ENCODE results near the gene LHFPL3.
A peak's percentile ranks its signal among the peaks of the same experiment; 100 is the strongest.
"Not testable (repeated sequence)": the region's sequence is repeated elsewhere in the genome, so short reads cannot be mapped to it uniquely, and the experiment has no call there.

The LHFPL3 gene

GRCh38 chr7:104497379-104497967 is 169.1 kb downstream of the LHFPL3 start:
- DNase-seq, result no peak

GRCh38 chr7:104499975-104500374 is 171.6 kb downstream of the LHFPL3 start:
- DNase-seq, result no peak

GRCh38 chr7:104509874-104510273 is 181.5 kb downstream of the LHFPL3 start:
- no peak for DNase-seq

- no peak for DNase-seq
These were observed 196.4 kb downstream of the LHFPL3 start for GRCh38 chr7:104524853-104525252.

GRCh38 chr7:104528142-104528541 is 199.7 kb downstream of the LHFPL3 start:
- DNase-seq, result no peak

- no peak for DNase-seq
These were observed 201.2 kb downstream of the LHFPL3 start for GRCh38 chr7:104529567-104529966.

- no peak for DNase-seq
These were observed 201.8 kb downstream of the LHFPL3 start for GRCh38 chr7:104530251-104530650.

GRCh38 chr7:104534149-104534548 is 205.7 kb downstream of the LHFPL3 start:
- DNase-seq, result no peak

- no peak for DNase-seq
These were observed 207.4 kb downstream of the LHFPL3 start for GRCh38 chr7:104535841-104536240.

GRCh38 chr7:104536956-104537355 is 208.6 kb downstream of the LHFPL3 start:
- DNase-seq, result no peak

- no peak for DNase-seq
These were observed 209.7 kb downstream of the LHFPL3 start for GRCh38 chr7:104538152-104538551.

- no peak for DNase-seq
These were observed 213.5 kb downstream of the LHFPL3 start for GRCh38 chr7:104541897-104542296.

- peak in 1 of 2 experiments; percentile 5 for DNase-seq
These were observed 220.5 kb downstream of the LHFPL3 start for GRCh38 chr7:104548861-104549260.

GRCh38 chr7:104550362-104550761 is 222.0 kb downstream of the LHFPL3 start:
- no peak for DNase-seq

- DNase-seq, result no peak
These were observed 222.8 kb downstream of the LHFPL3 start for GRCh38 chr7:104551226-104551625.

- no peak for DNase-seq
These were observed 223.7 kb downstream of the LHFPL3 start for GRCh38 chr7:104552102-104552501.

- DNase-seq, result no peak
These were observed 224.7 kb downstream of the LHFPL3 start for GRCh38 chr7:104553074-104553473.

GRCh38 chr7:104563350-104563901 is 235.0 kb downstream of the LHFPL3 start:
- not testable (repeated sequence) for DNase-seq

- DNase-seq, result no peak
These were observed 241.3 kb downstream of the LHFPL3 start for GRCh38 chr7:104569751-104570150.

- no peak for DNase-seq
These were observed 244.2 kb downstream of the LHFPL3 start for GRCh38 chr7:104572554-104572953.

GRCh38 chr7:104584620-104585019 is 256.2 kb downstream of the LHFPL3 start:
- no peak for DNase-seq

- DNase-seq, result not testable (repeated sequence)
These were observed 267.2 kb downstream of the LHFPL3 start for GRCh38 chr7:104595591-104595990.

GRCh38 chr7:104603957-104604356 is 275.6 kb downstream of the LHFPL3 start:
- DNase-seq, result no peak

- no peak for DNase-seq
These were observed 276.3 kb downstream of the LHFPL3 start for GRCh38 chr7:104604706-104605105.

- no peak for DNase-seq
These were observed 292.9 kb downstream of the LHFPL3 start for GRCh38 chr7:104621321-104621720.
